Measurements from ENCODE around the gene ARSG.
"Not testable (repeated sequence)": the region's sequence is repeated elsewhere in the genome, so short reads cannot be mapped to it uniquely, and the experiment has no call there.

Gene ARSG

GRCh38 chr17:68290955-68291835 lies at the start of gene ARSG, which contains the start of gene SLC16A6:
Gene ARSG, plus strand, starts transcription at chr17:68291495. Its CDS starts 15,999 bp downstream, at chr17:68307494.
Gene SLC16A6, minus strand, starts transcription at chr17:68291127. Its CDS starts 12,807 bp downstream, at chr17:68278320.
- peak; percentile 79 for DNase-seq (ENCODE audit: low read depth)

DNA sequence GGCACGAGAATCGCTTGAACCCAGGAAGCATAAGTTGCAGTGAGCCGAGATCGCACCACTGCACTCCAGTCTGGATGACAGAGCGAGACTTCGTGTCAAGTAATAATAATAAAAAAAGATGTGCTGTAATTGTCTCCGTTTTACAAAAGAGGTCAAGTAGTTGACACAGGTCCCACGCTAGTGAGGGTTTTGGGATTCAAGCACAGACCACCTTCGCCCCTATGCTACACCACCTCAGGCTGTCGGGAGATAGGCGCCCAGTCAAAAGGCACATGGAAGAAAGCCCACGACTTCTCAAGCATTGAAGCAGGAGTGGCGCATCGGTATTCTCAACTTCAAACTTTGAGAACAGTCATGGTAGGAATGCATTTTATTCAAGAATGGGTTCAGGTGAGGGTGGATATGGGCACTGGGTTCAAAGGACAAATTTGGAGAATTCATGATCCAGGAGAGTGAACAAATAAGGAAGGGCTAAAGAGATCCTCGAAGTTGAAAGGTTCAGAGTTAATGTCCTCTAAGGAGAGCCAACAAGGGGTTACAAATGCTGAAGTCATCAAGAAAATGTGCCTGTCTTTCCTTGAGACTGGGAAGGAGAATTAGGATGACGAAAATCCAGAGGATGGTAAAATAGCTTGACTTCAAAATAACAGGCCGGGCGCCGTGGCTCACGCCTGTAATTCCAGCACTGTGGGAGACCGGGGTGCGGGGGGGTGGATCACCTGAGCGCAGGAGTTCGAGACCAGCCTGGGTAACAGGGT lies 44.8 kb upstream of the ARSG start:
- no peak for DNase-seq (ENCODE audit: low read depth)

DNA sequence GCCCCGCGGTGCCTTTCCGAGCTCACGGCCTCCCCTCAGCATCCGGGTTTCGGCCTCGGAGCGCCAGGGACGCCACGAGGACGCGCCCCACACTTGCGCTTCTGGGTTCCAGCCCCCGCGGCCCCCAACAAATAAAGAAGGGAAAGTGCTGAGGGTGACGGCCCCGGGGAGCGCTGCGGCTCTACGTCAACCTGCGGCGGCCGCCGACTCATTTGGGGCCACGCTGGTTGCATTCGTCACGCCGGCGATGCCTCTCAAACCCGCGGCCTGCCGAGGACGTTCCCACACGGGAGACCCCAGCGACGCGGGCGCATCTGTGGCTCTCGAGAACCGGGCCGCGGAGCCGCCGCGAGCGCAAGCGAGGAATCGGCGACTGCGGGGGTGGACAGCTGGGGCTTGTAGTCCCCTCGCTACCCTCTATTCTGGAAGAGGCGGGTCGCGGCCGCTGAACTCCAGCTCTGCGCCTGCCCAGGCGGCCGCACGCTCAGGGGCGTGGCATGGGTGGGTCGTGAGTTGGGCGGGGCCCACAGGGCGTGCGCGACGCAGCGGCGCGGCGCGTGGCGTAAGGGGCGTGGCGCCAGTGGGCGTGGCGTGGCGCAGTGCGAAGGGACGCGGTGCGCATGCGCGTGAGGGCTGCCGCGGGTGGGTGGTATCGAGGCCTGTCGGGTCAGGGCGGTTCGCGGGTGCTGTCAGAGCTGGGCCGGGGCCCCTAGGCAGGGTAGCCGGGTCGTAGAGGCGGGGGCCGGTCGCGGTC lies 43.7 kb upstream of the ARSG start, which contains the start of gene AMZ2:
TSS of gene AMZ2 (plus strand) at position 599 of the 754 bp plus-strand sequence. CDS start 2,145 bp downstream, outside the sequence.
- DNase-seq (ENCODE audit: low read depth): peak; percentile 98

DNA sequence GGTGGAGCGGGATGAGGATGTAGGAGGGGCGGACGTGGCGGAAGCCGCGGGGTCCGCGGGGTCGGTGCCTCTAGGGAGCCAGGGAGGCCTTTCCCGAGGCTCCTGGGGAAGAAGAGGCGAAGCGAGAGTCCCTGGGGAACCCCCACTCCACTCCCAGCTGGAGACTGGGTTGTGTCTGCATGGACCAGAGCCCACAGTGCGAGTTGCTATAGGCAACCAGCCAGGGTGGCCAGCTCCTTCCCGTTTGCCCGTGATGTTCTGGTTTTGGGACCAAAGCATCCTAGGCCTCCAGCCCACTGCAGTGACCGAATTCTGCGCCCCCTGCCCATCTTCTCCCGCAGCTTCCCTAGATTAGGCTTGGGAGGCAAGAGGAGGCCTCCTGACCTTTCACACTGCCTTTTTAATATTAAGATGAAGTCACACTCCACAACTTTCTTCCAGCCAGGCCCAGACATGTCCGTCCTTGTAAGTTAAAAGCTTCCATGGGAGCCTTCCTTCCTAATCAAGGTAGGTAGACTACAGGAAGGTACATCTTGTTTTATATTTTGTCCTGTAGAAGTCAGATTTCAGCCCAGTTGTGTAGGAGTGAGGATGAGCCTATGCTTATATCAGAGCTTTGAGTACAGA lies 43.0 kb upstream of the ARSG start:
- no peak for DNase-seq (ENCODE audit: low read depth)

DNA sequence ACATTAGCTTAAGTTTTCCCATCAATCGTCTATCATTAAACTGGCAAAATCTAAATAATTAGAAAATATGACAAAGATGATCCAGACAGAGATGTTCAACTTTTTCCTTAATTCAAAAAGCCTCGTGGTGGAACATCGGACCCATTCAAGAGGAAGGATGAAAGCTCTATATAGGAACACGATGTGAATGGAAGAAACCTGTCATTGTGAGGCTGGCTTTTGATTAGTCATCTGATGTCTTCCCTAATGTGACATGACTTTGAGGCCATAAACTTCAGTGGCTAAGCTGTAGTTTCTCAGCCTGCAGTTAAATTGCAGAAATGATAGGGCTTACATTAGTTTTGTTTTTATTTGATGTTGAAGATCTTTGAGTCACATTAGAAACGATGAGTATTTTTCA lies 42.4 kb upstream of the ARSG start:
- DNase-seq (ENCODE audit: low read depth): no peak

- DNase-seq (ENCODE audit: low read depth): no peak
Observed at GRCh38 chr17:68249354-68249765, 41.9 kb upstream of the ARSG start.

DNA sequence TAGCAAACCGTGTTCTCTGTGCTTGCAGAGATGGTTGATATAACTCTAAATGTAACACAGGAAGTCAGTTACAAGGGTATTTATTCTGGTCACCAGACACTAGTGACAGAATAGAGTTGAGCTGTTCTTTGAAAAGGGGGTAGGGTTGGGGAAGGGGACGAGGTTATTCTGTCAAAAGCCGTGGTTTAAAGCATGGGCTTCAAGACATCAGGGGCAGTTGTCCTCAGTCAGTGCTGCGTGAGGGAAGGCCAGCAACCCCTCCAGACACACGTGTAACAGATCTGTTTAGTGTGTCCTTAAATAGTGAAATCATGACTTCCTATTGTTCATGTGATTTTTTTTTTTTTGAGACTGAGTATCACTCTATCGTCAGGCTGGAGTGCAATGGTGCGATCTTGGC lies 37.9 kb upstream of the ARSG start:
- not testable (repeated sequence) for DNase-seq (ENCODE audit: low read depth)

- no peak for DNase-seq (ENCODE audit: low read depth)
Observed at GRCh38 chr17:68255151-68255550, 36.1 kb upstream of the ARSG start.

- no peak for DNase-seq (ENCODE audit: low read depth)
Observed at GRCh38 chr17:68255731-68256538, 35.4 kb upstream of the ARSG start.

GRCh38 chr17:68256701-68257100 lies 34.6 kb upstream of the ARSG start:
- DNase-seq (ENCODE audit: low read depth): not testable (repeated sequence)

GRCh38 chr17:68257934-68258333 lies 33.4 kb upstream of the ARSG start:
- no peak for DNase-seq (ENCODE audit: low read depth)

DNA sequence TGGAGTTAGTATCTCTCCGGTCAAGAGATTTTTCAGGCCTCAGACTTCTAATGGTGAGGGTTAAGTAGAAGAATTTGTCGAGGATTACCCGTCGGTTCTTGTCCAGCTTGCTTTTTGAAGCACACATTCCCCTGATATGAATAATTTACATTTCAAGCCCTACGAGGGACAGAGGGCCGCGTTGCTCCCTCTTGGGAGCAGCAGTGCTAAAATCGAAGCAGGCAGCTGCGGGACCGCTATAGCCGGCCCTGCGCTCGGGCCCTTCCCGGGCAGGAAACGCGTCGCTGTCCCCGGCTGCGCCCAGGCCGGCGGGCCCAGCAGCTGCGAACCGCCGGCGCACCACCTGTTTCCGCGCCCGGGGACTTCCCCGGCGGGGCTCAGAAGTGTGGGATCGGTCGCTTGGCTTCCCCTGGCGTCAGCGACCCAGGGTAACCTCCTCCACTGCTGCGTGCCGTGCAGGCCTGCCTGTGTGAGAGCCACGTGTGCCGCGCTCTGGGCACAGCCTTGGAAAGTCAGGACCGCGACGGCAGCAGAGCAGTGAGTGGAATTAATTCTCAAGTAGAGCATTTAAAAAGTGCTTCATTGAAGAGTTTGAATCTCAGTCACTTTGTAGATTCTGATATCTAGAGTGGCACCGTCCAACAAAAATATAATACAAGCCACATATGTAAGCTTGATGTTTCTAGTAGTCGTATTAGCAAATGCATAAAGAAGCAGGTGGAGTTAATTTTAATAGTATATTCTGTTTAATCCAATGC lies 32.2 kb upstream of the ARSG start:
- peak; percentile 63 for DNase-seq (ENCODE audit: low read depth)

DNA sequence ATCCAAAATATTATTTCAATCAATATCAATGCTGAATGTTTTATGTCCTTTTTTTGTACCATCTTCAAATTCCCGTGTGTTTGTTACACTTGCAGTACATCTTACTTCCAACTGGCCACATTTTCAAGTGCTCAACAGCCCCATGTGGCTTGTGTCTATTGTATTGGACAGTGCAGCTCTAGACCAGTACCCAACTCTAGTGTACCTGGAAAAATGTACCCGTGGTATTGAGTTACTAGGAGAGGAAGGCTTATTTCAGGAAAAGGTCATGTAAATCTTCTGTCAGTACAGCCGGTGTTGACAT lies 31.7 kb upstream of the ARSG start:
- not testable (repeated sequence) for DNase-seq (ENCODE audit: low read depth)

- DNase-seq (ENCODE audit: low read depth): no peak
Observed at GRCh38 chr17:68260051-68260762, 31.1 kb upstream of the ARSG start.

DNA sequence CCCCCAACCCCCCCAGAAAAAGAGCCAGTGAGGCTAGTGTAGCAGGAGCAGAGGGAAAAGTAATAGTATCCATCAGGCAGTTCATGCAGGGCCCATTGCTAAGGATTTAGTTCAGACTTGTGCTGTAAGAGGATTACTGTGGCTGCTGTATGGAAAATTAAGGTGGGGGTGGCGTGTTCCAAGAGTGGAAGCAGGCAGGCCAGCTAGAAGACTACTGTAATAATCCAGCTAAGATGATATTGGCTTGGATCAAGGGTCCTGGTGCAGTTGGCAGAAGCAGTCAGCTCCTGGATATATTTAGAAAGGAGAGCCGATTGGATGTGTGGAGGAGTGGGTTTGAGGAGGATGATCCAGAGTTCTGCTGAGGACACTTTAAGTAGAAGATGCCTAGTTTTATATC lies 28.8 kb upstream of the ARSG start:
- not testable (repeated sequence) for DNase-seq (ENCODE audit: low read depth)

DNA sequence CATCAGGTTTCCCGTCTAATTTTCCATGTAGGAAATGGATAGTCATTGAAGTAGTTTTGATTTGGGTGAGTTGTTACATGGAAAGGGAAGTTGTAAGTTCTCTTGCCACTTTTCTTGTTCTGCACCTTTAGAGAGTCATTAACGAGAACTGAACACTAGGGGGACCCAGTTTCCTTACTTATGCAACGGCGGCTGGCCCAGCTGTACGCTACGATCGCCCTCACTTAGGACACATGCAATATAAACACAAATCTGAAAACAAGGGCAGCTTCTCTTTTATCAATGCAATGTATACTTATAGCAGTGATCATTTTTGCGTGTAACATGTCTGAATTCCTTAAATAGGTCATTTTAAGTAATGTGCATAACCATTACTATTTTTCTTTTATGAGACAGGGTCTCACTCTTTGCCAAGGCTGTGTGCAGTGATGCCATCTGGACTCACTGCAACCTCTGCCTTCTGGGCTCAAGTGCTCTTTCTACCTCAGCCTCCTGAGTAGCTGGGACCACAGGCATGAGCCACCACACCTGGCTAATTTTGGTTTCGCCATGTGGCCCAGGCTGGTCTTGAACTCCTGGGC lies 28.1 kb upstream of the ARSG start:
- not testable (repeated sequence) for DNase-seq (ENCODE audit: low read depth)

- not testable (repeated sequence) for DNase-seq (ENCODE audit: low read depth)
Observed at GRCh38 chr17:68265833-68266232, 25.5 kb upstream of the ARSG start.

GRCh38 chr17:68273722-68274121 lies 17.6 kb upstream of the ARSG start:
- no peak for DNase-seq (ENCODE audit: low read depth)

- DNase-seq (ENCODE audit: low read depth): not testable (repeated sequence)
Observed at GRCh38 chr17:68276339-68276738, 15.0 kb upstream of the ARSG start.

Data from activated T-helper 1 cell treated with Interleukin-2 at 50 U/mL for 16 hours (primary cell).